ENCODE results near the gene DPYD. TPM values are rescaled to one million over a fixed set of nuclear protein-coding genes. Genes with fewer than 3 reads are reported as not detected.
A peak's percentile ranks its signal among the peaks of the same experiment; 100 is the strongest.

DPYD gene
- polyA plus RNA-seq, 1 of the 3 experiments (the other 2 are of a cell fraction) = 23.0 TPM

DNA sequence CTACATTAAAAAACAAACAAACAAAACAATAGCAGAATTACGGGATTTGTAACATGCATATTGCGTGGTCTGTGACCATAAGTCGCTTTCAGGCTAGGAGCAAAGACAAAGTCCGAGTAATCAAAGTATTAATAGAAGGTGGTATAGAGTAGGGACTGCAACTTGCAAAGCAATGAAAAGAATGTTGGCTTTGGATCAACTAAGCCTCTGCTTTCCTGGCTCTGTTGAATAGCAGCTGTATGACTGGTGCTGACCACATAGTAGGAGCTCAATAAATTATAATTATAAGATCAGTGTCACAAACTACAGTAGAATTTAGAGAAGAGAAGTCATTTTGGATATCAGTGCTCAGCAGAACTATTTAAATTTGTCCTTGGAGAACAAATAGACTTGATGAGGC is 586.4 kb downstream of the DPYD start (continued):
- TF ChIP-seq, protein P1, sequence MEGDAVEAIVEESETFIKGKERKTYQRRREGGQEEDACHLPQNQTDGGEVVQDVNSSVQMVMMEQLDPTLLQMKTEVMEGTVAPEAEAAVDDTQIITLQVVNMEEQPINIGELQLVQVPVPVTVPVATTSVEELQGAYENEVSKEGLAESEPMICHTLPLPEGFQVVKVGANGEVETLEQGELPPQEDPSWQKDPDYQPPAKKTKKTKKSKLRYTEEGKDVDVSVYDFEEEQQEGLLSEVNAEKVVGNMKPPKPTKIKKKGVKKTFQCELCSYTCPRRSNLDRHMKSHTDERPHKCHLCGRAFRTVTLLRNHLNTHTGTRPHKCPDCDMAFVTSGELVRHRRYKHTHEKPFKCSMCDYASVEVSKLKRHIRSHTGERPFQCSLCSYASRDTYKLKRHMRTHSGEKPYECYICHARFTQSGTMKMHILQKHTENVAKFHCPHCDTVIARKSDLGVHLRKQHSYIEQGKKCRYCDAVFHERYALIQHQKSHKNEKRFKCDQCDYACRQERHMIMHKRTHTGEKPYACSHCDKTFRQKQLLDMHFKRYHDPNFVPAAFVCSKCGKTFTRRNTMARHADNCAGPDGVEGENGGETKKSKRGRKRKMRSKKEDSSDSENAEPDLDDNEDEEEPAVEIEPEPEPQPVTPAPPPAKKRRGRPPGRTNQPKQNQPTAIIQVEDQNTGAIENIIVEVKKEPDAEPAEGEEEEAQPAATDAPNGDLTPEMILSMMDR (IDR thresholded peaks at IDR 0.05) = no peak
- TF ChIP-seq EZH2phosphoT487 (IDR thresholded peaks at IDR 0.05; ENCODE audit: borderline replicate concordance, low read depth) (no peak), ELF1 (IDR thresholded peaks at IDR 0.05) (no peak), FOSL2 (IDR thresholded peaks at IDR 0.05; ENCODE audit: borderline replicate concordance, low read depth) (peak; percentile 47; the same call in 1 of the 2 replicates), POLR2AphosphoS5 (IDR thresholded peaks at IDR 0.05; ENCODE audit: low read depth, low read length) (no peak), TCF12 (IDR thresholded peaks at IDR 0.05) (peak; percentile 75)
- TF ChIP-seq, protein P2, sequence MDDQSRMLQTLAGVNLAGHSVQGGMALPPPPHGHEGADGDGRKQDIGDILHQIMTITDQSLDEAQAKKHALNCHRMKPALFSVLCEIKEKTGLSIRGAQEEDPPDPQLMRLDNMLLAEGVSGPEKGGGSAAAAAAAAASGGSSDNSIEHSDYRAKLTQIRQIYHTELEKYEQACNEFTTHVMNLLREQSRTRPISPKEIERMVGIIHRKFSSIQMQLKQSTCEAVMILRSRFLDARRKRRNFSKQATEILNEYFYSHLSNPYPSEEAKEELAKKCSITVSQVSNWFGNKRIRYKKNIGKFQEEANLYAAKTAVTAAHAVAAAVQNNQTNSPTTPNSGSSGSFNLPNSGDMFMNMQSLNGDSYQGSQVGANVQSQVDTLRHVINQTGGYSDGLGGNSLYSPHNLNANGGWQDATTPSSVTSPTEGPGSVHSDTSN (IDR thresholded peaks at IDR 0.05) = peak; percentile 78

DNA sequence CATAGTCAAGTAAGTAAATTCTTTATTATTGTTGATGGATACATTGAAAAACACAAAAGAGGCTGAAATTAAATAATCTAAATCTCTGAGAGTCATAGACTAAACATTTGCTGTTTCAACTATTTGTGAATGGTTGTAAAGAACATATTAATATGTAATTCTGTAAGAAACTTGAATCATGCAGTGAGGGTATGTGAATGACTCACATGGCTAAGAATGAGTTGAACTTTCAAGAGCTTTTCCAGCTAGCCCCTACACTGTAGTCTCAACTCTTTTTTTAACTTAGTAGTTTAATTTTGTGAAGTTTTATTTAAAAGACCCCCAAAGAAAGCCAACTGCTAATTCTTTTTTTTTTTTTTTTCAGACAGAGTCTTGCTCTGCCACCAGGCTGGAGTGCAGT is 588.1 kb downstream of the DPYD start:
- Histone ChIP-seq H3K4me2 (0 out of 2 replicates have a peak overlapping the region, but pooled peaks have one; percentile 20), H3F3A (replicated peaks; ENCODE audit: insufficient read depth) (peaks cover 24% of the 10 kb centered on the region), H3K36me3 (replicated peaks in 1 of 2; ENCODE audit: control insufficient read depth in 1 of 2, insufficient read depth in 2 of 2, low read length in 1 of 2) (no peaks in the 10 kb centered on the region), H3K27ac (ENCODE audit: low read depth in 2 of 2, low read length in 1 of 2) (peak overlapping the region in 1 of 2 experiments; percentile 64; a peak in 3 of 4 replicates), H3K9ac (no peak overlapping the region), H3K79me2 (ENCODE audit: insufficient read depth) (no peaks in the 10 kb centered on the region; the same call in 1 of the 2 replicates), H4K20me1 (ENCODE audit: insufficient read depth) (no peaks in the 10 kb centered on the region), H3K27me3 (ENCODE audit: insufficient read depth) (no peaks in the 10 kb centered on the region), H3K9me2 (no peaks in the 10 kb centered on the region), H3K4me3 (ENCODE audit: low read depth in 2 of 2, low read length in 1 of 2) (no peak overlapping the region), H3K4me1 (ENCODE audit: control insufficient read depth in 1 of 2, insufficient read depth in 2 of 2, low read depth in 1 of 2, low read length in 1 of 2) (peaks cover 3 to 36% of the 10 kb centered on the region in 2 experiments), H3K9me3 (no peaks in the 10 kb centered on the region), H2AFZ (ENCODE audit: low read depth) (no peak overlapping the region)
- no peak for TF ChIP-seq RCOR1 (IDR thresholded peaks at IDR 0.05; ENCODE audit: low read length)
- peak; percentile 40 for TF ChIP-seq TCF12 (IDR thresholded peaks at IDR 0.05)
- TF ChIP-seq FOSL2 (IDR thresholded peaks at IDR 0.05; ENCODE audit: borderline replicate concordance, low read depth) = peak; percentile 86
- TF ChIP-seq TEAD4 (IDR thresholded peaks at IDR 0.05; ENCODE audit: borderline replicate concordance, insufficient read depth) = 0 out of 2 replicates have a peak, but pooled peaks have one; percentile 17
- TF ChIP-seq JUND (IDR thresholded peaks at IDR 0.05) = peak; percentile 73
- ChIA-PET CTCF (no interaction called here), POLR2A (no interaction called here)
- DNase-seq = no peak

DNA sequence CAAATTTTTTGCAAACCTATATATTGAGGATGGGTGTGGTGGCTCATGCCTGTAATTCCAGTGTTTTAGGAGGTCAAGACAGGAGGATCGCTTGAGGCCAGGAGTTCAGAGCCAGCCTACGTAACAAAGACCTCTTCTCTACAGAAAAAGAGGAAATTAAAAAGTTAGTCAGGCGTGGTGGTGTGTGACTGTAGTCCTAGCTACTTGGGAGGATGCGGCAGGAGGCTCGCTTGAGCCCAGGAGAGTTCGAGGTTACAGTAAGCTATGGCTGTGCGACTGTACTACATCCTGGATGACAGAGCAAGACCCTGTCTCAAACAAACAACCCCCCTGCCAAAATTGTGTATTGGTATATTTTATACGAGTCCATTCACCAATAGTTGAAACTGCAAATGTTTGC is 589.7 kb downstream of the DPYD start:
- H3K27me3 ChIP-seq (ENCODE audit: insufficient read depth) = no peaks in the 10 kb centered on the region
- no peak for DNase-seq
- TF ChIP-seq SMC3 (IDR thresholded peaks at IDR 0.05; ENCODE audit: low read depth, low read length) (no peak), RXRA (IDR thresholded peaks at IDR 0.05; ENCODE audit: borderline replicate concordance, low read depth) (no peak), RAD21 (IDR thresholded peaks at IDR 0.05; ENCODE audit: low read length) (no peak), JUND (IDR thresholded peaks at IDR 0.05) (no peak), EP300 (IDR thresholded peaks at IDR 0.05; ENCODE audit: borderline replicate concordance in 1 of 2, low read depth in 1 of 2, low read length in 1 of 2) (no peak)
- TF ChIP-seq, protein P3, sequence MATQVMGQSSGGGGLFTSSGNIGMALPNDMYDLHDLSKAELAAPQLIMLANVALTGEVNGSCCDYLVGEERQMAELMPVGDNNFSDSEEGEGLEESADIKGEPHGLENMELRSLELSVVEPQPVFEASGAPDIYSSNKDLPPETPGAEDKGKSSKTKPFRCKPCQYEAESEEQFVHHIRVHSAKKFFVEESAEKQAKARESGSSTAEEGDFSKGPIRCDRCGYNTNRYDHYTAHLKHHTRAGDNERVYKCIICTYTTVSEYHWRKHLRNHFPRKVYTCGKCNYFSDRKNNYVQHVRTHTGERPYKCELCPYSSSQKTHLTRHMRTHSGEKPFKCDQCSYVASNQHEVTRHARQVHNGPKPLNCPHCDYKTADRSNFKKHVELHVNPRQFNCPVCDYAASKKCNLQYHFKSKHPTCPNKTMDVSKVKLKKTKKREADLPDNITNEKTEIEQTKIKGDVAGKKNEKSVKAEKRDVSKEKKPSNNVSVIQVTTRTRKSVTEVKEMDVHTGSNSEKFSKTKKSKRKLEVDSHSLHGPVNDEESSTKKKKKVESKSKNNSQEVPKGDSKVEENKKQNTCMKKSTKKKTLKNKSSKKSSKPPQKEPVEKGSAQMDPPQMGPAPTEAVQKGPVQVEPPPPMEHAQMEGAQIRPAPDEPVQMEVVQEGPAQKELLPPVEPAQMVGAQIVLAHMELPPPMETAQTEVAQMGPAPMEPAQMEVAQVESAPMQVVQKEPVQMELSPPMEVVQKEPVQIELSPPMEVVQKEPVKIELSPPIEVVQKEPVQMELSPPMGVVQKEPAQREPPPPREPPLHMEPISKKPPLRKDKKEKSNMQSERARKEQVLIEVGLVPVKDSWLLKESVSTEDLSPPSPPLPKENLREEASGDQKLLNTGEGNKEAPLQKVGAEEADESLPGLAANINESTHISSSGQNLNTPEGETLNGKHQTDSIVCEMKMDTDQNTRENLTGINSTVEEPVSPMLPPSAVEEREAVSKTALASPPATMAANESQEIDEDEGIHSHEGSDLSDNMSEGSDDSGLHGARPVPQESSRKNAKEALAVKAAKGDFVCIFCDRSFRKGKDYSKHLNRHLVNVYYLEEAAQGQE (IDR thresholded peaks at IDR 0.05; ENCODE audit: low read depth, low read length) = no peak
- TF ChIP-seq, protein P4, sequence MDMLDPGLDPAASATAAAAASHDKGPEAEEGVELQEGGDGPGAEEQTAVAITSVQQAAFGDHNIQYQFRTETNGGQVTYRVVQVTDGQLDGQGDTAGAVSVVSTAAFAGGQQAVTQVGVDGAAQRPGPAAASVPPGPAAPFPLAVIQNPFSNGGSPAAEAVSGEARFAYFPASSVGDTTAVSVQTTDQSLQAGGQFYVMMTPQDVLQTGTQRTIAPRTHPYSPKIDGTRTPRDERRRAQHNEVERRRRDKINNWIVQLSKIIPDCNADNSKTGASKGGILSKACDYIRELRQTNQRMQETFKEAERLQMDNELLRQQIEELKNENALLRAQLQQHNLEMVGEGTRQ (IDR thresholded peaks at IDR 0.05; ENCODE audit: borderline replicate concordance, low read depth, low read length) = no peak
- TF ChIP-seq, protein P5, sequence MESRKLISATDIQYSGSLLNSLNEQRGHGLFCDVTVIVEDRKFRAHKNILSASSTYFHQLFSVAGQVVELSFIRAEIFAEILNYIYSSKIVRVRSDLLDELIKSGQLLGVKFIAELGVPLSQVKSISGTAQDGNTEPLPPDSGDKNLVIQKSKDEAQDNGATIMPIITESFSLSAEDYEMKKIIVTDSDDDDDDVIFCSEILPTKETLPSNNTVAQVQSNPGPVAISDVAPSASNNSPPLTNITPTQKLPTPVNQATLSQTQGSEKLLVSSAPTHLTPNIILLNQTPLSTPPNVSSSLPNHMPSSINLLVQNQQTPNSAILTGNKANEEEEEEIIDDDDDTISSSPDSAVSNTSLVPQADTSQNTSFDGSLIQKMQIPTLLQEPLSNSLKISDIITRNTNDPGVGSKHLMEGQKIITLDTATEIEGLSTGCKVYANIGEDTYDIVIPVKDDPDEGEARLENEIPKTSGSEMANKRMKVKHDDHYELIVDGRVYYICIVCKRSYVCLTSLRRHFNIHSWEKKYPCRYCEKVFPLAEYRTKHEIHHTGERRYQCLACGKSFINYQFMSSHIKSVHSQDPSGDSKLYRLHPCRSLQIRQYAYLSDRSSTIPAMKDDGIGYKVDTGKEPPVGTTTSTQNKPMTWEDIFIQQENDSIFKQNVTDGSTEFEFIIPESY (IDR thresholded peaks at IDR 0.05; ENCODE audit: borderline replicate concordance, low read depth) = no peak

More for the DNA sequence above, 589.7 kb downstream of the DPYD start:
- H3F3A ChIP-seq (replicated peaks; ENCODE audit: insufficient read depth) = peaks cover 27% of the 10 kb centered on the region
- no peak overlapping the region for H3K27ac ChIP-seq (ENCODE audit: low read depth in 2 of 2, low read length in 1 of 2)
- H3K4me1 ChIP-seq (ENCODE audit: control insufficient read depth in 1 of 2, insufficient read depth in 2 of 2, low read depth in 1 of 2, low read length in 1 of 2) = peaks cover 3 to 36% of the 10 kb centered on the region in 2 experiments
- H3K36me3 ChIP-seq (replicated peaks in 1 of 2; ENCODE audit: control insufficient read depth in 1 of 2, insufficient read depth in 2 of 2, low read length in 1 of 2) = no peaks in the 10 kb centered on the region
- POLR2A ChIA-PET = no interaction called here
- CTCF ChIA-PET = no interaction called here
- no peak overlapping the region for H3K4me3 ChIP-seq (ENCODE audit: low read depth in 2 of 2, low read length in 1 of 2)
- WGBS (ENCODE audit: low lambda C conversion rate) = 95% methylated on average over 8 of the region's 8 CpGs
- H4K20me1 ChIP-seq (ENCODE audit: insufficient read depth) = no peaks in the 10 kb centered on the region
- no peaks in the 10 kb centered on the region for H3K9me3 ChIP-seq
- H2AFZ ChIP-seq (ENCODE audit: low read depth) = no peak overlapping the region
- H3K9me2 ChIP-seq = no peaks in the 10 kb centered on the region
- H3K9ac ChIP-seq = no peak overlapping the region
- H3K4me2 ChIP-seq = no peak overlapping the region
- no peaks in the 10 kb centered on the region; the same call in 1 of the 2 replicates for H3K79me2 ChIP-seq (ENCODE audit: insufficient read depth)
